Sigmoid colon (tissue), 7 donors: ENCODE measurements around the gene HOXA6. TPM values are rescaled to one million over a fixed set of nuclear protein-coding genes. Genes with fewer than 3 reads are reported as not detected.

Experiments used
- DNase-seq: peaks from one replicate; pipeline ENCODE4 v3.0.0-alpha.2; 2019
- H3K27ac ChIP-seq, 4 donors: fragments of 200-600 bp; sonication (generic); one replicate each; pipeline ENCODE4 v1.5.1; 2016 to 2019; ENCODE audit warnings: mild to moderate bottlenecking in 1 of 4
- H3K27me3 ChIP-seq, 3 donors: fragments of 200-600 bp; sonication (generic); one replicate each; pipeline ENCODE4 v1.5.1; 2019; ENCODE audit warnings: mild to moderate bottlenecking in 1 of 3
- H3K36me3 ChIP-seq, 4 donors: fragments of 200-600 bp; sonication (generic); one replicate each; pipeline ENCODE4 v1.5.1; 2016 to 2019
- H3K4me1 ChIP-seq, 4 donors: fragments of 200-600 bp; sonication (generic); one replicate each; pipeline ENCODE4 v1.5.1; 2017 to 2019
- H3K4me3 ChIP-seq, 4 donors: fragments of 200-600 bp; sonication (generic); one replicate each; pipeline ENCODE4 v1.5.1; 2017 to 2019; ENCODE audit warnings: mild to moderate bottlenecking in 2 of 4, moderate library complexity in 1 of 4
- H3K9me3 ChIP-seq, 4 donors: fragments of 200-600 bp in 3 of 4; sonication (generic) in 3 of 4; one replicate each; pipeline versions ENCODE4 v1.5.1 to v1.6.1; 2013 to 2019
- EP300 ChIP-seq, 4 donors: sonication (generic); formaldehyde crosslinking; IDR thresholded peaks; one replicate each; pipeline ENCODE4 v1.6.1; 2017; ENCODE audit warnings: antibody characterized with exemption in 4 of 4
- POLR2A ChIP-seq, 2 donors: fragments of 450-650 bp; IDR thresholded peaks; one replicate each; pipeline ENCODE4 v1.6.1; 2016; ENCODE audit warnings: antibody characterized with exemption in 2 of 2, mild to moderate bottlenecking in 2 of 2, moderate library complexity in 2 of 2
- POLR2AphosphoS5 ChIP-seq, 4 donors: sonication (generic); formaldehyde crosslinking; IDR thresholded peaks; one replicate each; pipeline ENCODE4 v1.6.1; 2017; ENCODE audit warnings: antibody characterized with exemption in 4 of 4
- WGBS, 2 donors: extraction: QIAGEN DNeasy Blood & Tissue Kit; methylation state at CpG; one replicate each; pipeline ENCODE4 v1.1.7; 2013; 5-methylcytosine and 5-hydroxymethylcytosine counted together
- intact Hi-C: fragments of 100-400 bp; cut with DNase I; formaldehyde crosslinking; loops from one replicate; pipeline ENCODE4 v1.15.1; 2023
- polyA plus RNA-seq, 3 donors: library from polyadenylated mRNA; stranded (reverse); fragments of 200-250 nt; gene quantifications; one replicate each; pipeline ENCODE4 v1.2.3, GENCODE V29; 2013
- total RNA-seq, 4 donors: library from RNA; depleted of rRNA; stranded (reverse); fragments of >200 nt; gene quantifications; one replicate each; pipeline ENCODE4 v1.1.0, GENCODE V29; 2016
- TF ChIP-seq, protein P1 (sequence below), 4 experiments: fragments of 450-650 bp in 3 of 4; fragments of 200-600 bp in 1 of 4; IDR thresholded peaks; one replicate each; pipeline ENCODE4 v1.5.1; 2016 to 2019; ENCODE audit warnings: antibody characterized with exemption in 4 of 4, mild to moderate bottlenecking in 3 of 4, moderate library complexity in 2 of 4
- donor health status: healthy with polysubstance abuse.
- donor health status: Bipolar disorder and iron deficiency.
- donor health status: healthy.

The HOXA6 gene
- total and polyA plus RNA-seq, 7 donors, result 1.6 to 10.0 (median 4.5) TPM; not detected in 1

DNA sequence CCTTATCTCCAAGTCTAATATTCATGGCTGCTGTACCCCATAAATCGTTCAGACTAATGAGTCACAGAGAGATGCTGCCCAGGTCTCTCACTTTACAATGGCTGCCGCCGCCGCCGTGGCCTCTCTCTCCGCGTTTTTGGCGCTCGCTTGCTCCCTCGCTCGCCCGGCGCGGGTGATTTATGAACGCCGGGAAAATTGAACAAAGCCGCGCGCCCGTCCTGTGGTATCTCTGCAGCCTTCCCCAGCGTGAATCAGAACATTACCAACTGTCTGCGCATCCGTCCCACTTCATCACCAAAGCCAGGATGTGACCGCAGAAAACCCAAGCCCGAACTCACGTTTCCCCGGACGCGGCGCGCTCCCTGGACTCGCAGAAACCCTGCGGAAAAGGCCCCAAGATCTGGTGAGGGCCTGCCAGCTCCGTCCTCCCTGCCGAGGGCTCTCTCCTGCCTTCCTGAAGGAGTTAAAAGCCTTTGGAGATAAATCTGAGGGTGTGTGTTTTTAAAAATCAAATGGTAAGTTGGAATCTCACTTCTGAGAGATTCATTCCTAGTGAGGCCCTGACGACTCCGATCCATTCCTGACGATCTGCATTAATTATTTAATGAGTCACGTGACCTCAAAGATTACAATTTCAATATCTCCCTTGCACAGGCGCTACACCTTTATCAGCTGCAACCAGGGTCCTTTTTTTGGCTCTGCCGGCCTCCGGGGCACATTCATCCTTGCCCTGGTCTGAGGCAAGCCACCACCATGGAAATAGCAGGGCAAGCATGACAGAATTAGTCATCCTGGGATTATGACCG, 23.3 kb downstream of the HOXA6 start:
- Histone ChIP-seq H3K4me1 (peaks cover 0 to 67% (median 52%) of the 10 kb centered on the region in 4 donors), H3K36me3 (peaks cover 0 to 6% (median 2%) of the 10 kb centered on the region in 4 donors), H3K27me3 (no peaks in the 10 kb centered on the region), H3K27ac (peak overlapping the region; percentile 66 to 99 (median 82)), H3K4me3 (peak overlapping the region in 3 of 4 donors; percentile 4 to 14 (median 12)), H3K9me3 (no peaks in the 10 kb centered on the region)
- TF ChIP-seq POLR2A (IDR thresholded peaks at IDR 0.05) (no peak), POLR2AphosphoS5 (IDR thresholded peaks at IDR 0.05) (peak; percentile 9 to 80 (median 68)), EP300 (IDR thresholded peaks at IDR 0.05) (peak in 1 of 4 donors; percentile 41)
- 15 to 72% methylated on average over 43 of the region's 43 CpGs for WGBS, 2 donors
- peak; percentile 88 for DNase-seq
- intact Hi-C loops, result no loop called here

DNA sequence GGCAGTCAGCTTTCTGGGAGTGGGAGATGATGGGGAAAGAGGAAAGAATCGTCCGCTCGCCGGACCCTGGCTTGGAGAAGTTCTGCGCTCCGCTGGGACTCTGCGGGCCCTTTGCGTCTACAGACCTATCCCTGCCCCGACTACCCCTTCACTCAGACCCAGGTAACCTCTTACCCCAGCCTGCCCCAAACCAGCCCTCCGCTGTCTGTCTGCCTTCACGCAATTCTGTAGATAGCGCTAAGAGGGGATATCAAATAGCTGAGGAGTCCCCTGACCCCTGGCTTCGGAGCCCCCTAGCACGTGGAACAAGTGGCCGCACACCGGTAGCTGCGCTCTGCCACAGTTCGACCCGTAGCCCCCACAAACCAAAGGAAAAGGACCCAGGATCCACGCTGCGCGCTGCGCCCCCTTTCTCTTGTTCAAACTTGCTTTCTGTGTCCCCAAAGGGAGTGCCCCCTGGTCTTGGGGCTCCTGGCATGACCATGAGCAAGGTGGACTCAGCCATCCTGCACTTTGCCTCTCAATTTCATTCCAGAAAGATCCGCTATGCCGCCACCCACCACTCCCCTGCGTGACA, 24.0 kb downstream of the HOXA6 start:
- no peak for TF ChIP-seq POLR2AphosphoS5 (IDR thresholded peaks at IDR 0.05)
- TF ChIP-seq POLR2A (IDR thresholded peaks at IDR 0.05), result no peak
- TF ChIP-seq EP300 (IDR thresholded peaks at IDR 0.05), result no peak
- TF ChIP-seq, protein P1, sequence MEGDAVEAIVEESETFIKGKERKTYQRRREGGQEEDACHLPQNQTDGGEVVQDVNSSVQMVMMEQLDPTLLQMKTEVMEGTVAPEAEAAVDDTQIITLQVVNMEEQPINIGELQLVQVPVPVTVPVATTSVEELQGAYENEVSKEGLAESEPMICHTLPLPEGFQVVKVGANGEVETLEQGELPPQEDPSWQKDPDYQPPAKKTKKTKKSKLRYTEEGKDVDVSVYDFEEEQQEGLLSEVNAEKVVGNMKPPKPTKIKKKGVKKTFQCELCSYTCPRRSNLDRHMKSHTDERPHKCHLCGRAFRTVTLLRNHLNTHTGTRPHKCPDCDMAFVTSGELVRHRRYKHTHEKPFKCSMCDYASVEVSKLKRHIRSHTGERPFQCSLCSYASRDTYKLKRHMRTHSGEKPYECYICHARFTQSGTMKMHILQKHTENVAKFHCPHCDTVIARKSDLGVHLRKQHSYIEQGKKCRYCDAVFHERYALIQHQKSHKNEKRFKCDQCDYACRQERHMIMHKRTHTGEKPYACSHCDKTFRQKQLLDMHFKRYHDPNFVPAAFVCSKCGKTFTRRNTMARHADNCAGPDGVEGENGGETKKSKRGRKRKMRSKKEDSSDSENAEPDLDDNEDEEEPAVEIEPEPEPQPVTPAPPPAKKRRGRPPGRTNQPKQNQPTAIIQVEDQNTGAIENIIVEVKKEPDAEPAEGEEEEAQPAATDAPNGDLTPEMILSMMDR (IDR thresholded peaks at IDR 0.05), result no peak
- DNase-seq, result no peak
- Histone ChIP-seq H3K4me3 (peak overlapping the region in 3 of 4 donors; percentile 4 to 14 (median 12)), H3K27ac (peak overlapping the region; percentile 66 to 99 (median 82)), H3K36me3 (peaks cover 0 to 6% (median 2%) of the 10 kb centered on the region in 4 donors), H3K4me1 (peaks cover 0 to 67% (median 47%) of the 10 kb centered on the region in 4 donors), H3K27me3 (no peaks in the 10 kb centered on the region), H3K9me3 (no peaks in the 10 kb centered on the region)
- 23 to 75% methylated on average over 26 of the region's 26 CpGs for WGBS, 2 donors
- intact Hi-C loops, result no loop called here

DNA sequence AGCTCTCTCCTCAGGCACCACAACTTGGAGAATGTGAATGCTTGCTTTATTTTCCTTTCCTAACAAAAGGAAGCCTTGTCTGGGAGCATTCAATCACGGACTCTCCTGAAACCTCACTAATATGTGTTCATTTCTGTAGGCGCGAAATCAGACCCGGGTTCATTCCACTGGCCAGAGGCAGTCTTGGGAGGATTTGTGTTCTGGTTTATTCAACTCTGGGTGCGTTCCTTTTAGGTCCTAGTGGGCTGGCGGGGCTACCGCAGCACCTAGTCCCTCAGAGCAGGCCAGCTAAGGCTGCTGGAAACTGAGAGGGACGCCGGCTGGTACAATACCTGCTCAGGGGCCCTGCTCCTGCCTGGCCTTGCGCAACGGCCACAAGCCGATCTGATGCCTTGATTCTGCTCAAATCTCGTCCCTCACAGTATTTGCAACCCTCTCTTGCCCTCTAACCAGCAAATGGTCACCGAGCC, 24.5 kb downstream of the HOXA6 start:
- WGBS, 2 donors, result 17 to 62% methylated on average over 14 of the region's 14 CpGs
- no peaks in the 10 kb centered on the region for H3K27me3 ChIP-seq
- H3K4me1 ChIP-seq, result peaks cover 0 to 67% (median 46%) of the 10 kb centered on the region in 4 donors
- H3K36me3 ChIP-seq, result peaks cover 0 to 6% (median 2%) of the 10 kb centered on the region in 4 donors
- peak overlapping the region; percentile 66 to 99 (median 82) for H3K27ac ChIP-seq
- DNase-seq, result no peak
- intact Hi-C loops, result no loop called here
- H3K9me3 ChIP-seq, result no peaks in the 10 kb centered on the region
- no peak for TF ChIP-seq EP300 (IDR thresholded peaks at IDR 0.05)
- peak in 1 of 4 donors; percentile 0 for TF ChIP-seq POLR2AphosphoS5 (IDR thresholded peaks at IDR 0.05)
- TF ChIP-seq, protein P1 (IDR thresholded peaks at IDR 0.05), result no peak
- H3K4me3 ChIP-seq, result peak overlapping the region in 2 of 4 donors; percentile 4 to 19

DNA sequence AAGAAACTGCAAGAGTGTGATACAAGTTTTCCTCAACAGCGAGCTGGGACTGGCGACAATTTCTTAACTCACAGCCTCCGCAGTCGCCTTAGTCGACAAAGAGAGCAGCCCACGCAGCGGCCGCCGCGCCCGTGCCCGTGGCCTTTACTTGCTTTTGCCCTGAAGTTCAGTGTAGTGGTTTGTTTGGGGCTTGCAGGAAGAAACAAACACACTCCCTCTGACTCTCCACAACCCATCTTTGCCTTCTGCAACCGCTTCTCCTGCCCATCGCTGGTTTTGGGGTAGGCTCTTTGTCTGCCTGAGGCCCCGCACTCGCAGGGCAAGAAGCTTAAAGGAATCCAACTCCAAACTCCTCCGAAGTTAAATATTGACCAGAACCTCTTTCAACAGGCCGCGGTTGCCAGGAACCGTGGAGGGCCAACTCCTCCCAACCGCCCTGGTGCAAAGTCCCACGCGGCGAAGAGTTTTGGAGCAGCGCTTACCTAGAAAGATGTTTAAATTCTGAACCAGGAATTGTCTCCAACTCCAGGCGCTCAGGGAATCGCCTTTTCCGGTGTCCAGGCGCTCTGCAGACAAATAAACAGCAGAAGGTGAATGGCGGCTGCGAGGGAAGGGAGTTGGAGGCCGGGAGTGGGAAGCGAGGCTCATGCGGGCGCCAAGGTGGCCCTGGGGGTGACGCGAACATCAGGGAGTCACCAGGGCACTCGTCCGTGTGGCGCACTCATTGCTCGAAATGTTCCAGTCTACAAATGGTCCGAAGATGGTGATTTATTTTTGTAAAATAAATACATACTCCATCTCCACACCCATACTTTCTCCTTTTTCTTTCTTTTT, 25.3 kb downstream of the HOXA6 start:
- intact Hi-C loops, result no loop called here
- Histone ChIP-seq H3K27me3 (no peaks in the 10 kb centered on the region), H3K36me3 (peaks cover 0 to 6% (median 2%) of the 10 kb centered on the region in 4 donors), H3K9me3 (no peaks in the 10 kb centered on the region), H3K27ac (peak overlapping the region; percentile 66 to 99 (median 82)), H3K4me1 (peaks cover 0 to 66% (median 46%) of the 10 kb centered on the region in 4 donors), H3K4me3 (peak overlapping the region in 3 of 4 donors; percentile 4 to 19 (median 14))
- 16 to 69% methylated on average over 42 of the region's 42 CpGs for WGBS, 2 donors
- no peak for DNase-seq
- no peak for TF ChIP-seq POLR2AphosphoS5 (IDR thresholded peaks at IDR 0.05)
- no peak for TF ChIP-seq POLR2A (IDR thresholded peaks at IDR 0.05)
- TF ChIP-seq, protein P1 (IDR thresholded peaks at IDR 0.05), result no peak
- no peak for TF ChIP-seq EP300 (IDR thresholded peaks at IDR 0.05)
